ENCODE data around the gene PPP1R12B.

Gene PPP1R12B

DNA sequence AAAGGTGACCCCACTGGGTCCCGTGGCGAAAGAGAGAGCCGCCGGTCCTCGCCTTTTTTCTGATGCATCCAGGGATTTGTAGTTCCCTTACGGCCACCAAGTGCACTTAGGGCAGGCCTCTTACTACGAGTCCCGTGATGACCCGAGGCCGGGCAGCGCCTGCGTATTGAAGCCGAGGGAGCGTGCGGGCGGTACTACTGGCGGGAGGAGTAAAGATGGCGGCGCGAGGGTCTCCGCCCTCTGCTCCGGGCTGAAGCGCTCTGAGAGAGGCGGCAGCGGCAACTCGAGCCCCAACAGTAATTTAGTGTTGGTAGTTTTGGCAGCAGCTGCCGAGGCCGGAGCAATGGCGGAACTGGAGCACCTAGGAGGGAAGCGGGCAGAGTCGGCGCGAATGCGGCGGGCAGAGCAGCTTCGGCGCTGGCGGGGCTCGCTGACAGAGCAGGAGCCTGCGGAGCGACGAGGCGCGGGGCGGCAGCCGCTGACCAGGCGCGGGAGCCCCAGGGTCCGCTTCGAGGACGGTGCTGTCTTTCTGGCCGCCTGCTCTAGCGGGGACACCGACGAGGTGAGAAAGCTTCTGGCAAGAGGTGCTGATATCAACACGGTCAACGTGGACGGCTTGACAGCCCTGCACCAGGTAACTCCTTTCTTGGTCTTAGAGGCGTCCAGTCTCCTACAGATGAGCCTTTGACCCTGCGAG is at the start of gene PPP1R12B:
Gene PPP1R12B, plus strand, starts transcription at position 191 of the 697 bp plus-strand sequence. Its CDS starts 153 bp downstream, at position 344.
- peak; percentile 99 for DNase-seq

DNA sequence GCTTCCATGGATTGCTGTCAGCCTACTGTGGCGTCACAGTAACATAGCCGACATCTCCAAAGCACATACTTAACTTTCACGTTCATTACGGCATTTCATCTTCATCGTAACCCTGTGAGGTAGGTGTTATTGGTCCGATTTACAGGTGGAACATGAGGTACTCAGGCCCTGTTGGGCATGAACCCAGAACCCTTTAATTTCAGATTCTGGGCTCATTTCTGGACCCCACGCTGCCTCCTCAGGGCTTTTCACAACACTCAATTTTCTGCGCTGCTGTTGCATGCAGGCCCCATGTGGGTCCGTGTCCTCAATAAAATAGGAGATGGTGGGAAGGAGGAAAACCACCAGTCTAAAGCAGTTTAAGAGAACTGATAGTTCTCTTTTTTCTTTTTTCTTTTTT is 46.3 kb upstream of the PPP1R12B start:
- DNase-seq: no peak

- no peak for DNase-seq
These were observed 44.1 kb upstream of the PPP1R12B start for GRCh38 chr1:202304375-202304774.

DNA sequence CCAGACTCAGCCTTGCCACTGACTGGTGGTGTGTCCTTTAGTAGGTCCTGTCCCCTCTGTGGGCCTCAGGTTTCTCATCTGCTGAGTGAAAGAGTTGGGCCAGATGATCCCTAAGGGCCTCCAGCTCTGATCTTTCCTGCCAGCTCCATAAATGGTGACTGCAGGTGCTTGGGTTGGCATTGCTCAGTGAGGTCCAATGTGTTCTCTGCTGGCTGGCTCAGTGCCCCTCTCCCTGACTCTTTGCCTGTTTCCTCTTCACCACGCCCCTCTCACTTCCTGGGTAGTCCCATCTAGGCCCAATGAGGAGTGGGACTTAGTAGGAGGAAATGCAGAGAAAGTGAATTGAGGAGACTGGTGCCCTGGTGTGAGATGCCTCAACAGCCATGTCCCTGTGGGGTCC is 43.3 kb upstream of the PPP1R12B start:
- DNase-seq: no peak

DNA sequence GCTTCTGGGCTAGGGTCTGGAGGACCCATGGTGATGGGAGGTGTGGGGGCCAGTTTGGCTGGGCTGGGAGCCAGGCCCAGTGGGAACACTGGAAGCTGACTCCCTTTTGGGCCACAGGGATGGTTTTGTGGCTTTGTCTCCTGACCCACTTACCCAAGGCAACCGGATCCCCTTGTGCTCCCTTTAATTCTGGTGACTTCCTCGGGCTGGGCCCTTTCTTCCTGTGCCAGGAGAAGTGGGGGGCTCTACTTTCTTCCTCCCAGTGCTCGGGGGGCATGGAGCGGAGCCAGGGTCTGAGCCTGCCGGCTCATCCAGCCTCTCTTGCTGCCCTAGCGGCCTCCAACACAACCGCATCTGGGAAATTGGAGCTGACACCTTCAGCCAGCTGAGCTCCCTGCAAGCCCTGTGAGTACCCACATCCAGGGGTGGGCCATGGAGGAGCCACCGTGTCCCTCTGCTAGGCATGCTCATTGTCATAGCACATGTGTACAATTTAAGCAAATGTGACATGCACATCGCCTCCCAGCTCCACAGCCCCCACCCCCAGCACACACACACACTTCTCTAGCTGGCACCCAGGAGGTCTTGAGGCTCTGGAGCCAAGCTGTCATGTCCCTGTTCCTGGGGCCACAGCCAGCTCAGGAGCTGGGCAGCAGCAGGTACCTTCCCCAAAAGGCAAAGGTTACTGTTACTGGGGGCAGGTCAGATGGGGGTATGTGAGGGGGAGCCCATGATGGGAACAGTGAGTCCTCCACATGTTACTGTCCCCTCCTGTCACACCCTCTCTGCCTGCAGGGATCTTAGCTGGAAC is 41.8 kb upstream of the PPP1R12B start:
- DNase-seq: no peak

DNA sequence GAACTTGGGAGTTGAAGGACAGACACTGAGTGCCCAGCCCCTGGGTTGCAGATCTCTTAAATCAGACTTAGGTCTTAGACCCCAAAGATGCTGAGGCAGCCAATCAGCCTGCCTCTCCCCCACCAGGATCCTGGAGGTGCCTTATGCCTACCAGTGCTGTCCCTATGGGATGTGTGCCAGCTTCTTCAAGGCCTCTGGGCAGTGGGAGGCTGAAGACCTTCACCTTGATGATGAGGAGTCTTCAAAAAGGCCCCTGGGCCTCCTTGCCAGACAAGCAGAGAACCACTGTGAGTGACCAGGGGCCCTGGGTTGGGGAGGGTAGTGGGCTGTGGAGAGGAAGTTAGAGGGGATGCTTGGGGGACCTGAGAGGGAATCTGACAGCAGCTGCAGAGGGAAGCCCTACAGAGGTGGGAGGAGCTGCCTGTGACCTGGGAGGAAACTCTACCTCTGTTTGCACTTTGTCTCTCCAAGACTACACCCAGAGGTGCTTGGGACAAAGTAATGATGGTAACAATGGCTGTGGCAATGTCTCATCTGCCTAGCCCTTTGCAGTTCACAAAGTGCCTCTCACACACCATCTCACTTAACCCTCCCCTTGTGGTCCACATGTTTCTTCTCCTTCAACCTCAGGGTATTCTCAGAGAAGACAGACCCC is 38.3 kb upstream of the PPP1R12B start:
- DNase-seq: no peak

DNA sequence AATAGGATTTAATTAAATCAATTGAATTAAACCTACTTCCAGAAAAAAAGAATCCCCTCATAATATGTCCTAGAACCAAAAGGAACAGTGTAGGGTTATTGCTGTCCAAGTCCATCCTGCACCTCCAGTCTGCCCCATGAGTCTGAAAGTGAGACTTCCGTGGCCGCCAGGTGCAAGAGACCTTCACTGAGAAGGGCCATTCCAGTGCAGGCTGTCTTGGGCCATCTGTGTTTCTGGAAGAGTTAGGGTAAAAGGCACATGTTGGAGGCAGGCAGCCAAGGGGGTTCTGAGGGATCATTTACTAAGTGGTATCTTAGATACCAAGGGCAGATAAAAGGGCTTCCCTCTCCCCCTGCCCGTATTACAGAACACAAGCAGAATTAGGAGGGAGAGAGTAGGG is 37.8 kb upstream of the PPP1R12B start:
- no peak for DNase-seq

DNA sequence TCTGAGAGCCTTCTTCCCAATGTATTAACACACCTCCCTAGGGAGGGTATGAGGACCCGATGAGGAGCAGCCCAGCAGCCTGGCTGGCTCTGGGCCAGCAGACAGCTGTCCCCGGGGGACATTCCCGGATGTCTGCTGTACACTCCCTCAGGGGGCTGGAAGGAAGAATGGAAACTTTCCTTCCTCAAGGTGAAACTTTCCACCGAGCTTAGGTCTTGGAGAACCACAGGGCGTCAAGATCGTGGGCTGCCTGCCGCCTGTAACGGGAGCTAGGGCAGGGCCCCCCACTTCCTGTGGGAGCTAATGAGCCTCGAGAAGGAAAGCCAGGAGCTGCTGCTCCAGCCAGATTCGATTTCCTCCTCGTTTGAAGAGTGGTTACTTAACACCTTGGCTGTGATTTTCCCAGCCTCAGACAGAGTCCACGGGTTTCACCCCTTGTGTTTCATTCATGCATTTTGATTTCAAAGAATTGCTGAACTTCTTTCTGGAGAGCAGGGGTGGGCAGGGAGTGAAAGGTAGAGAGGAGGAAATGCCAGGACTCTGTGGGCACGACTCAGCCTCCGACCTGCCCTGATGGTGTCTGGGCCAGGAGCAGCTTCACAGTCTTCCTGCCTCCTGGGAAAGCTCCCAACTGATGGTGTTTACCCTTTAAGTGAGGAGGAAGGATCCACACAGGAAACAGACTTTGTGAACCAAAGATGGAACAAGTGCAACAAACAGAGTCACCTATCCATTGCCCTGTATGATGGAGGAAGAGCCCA is 36.4 kb upstream of the PPP1R12B start:
- no peak for DNase-seq

GRCh38 chr1:202315576-202316168 is 32.8 kb upstream of the PPP1R12B start:
- DNase-seq: peak; percentile 81

DNA sequence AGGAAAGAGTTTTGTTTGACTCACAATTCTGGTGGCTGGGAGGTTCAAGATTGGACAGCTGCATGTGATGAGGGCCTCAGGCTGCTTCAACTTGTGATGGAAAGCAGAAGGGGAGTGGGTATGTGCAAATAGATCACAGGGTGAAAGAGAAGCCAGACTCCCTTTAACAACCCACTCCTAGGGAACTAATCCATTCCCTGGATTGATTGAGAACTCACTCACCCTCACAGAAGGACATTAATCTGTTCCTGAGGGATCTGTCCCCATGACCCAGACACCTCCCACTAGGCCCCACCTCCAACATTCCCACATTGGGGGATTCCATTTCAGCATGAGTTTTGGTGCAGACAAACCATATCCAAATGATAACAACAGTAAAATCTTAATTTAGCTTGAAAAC is 32.3 kb upstream of the PPP1R12B start:
- no peak for DNase-seq

- no peak for DNase-seq
These were observed 30.3 kb upstream of the PPP1R12B start for GRCh38 chr1:202317941-202318925.

DNA sequence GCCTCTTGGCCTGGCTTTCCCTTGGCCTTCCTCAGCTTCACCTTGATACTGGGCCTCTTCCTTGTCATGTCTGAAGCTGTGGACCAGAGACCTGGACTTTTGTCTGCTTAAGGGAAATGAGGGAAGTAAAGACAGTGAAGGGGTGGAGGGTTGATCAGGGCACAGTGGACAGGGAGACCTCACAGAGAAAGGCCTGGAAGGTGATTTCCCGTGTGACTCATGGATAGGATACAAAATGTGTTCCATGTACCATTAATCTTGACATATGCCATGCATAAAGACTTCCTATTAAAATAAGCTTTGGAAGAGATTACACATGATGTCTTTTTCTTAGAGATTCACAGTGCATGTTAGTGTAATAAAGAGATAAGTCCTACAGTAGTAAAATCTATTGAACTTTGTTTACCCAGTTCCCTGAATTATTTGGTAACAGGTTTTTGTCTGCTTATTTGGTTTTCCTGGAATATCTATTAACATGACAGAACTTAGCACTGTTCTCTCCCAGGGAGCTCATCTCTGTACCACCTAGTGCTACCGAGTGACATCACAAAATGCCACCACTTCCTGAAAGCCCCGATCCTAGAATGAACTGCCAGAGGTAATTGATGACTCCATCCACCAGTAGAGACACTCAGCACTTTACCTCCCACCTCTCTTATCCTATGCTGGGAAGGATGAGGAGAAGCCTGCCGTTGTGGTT is 29.0 kb upstream of the PPP1R12B start:
- no peak for DNase-seq

DNA sequence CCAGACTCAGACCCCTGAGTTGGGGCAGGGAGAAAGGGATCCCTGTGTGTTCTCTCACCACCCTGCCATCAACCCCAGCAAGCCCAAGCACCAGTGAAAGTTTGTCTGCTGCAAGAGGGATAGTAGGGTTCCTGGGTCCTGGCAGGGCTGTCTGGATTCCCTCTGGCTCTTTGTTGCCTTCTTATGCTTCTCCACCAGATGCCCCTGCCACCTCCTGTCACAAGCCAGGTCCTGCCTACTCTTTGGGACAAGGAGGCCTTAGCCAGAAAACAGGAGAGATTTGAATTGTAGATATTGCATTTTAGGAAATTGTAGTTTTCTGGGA is 28.5 kb upstream of the PPP1R12B start:
- no peak for DNase-seq

- DNase-seq: peak; percentile 40
These were observed 24.8 kb upstream of the PPP1R12B start for GRCh38 chr1:202323731-202324130.

DNA sequence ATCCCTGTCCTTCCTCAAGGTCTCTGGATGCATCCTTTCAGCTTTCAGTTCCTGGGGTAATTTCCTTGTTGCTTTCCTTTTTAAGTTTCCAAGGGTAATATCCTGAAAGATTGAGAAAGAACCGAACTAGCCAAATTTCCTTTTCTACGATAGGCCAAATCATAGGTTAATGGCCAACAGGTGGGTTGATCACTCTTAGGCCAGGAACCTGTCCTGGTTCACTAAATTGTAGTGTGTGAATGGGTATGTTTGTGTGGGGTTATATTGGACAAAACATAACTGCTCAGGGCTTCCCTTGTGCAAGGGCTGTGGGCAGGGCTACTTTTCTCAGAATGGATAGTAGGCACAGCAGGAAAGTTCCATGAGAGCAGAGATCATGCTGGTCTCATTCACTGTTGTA is 23.9 kb upstream of the PPP1R12B start:
- DNase-seq: no peak

DNA sequence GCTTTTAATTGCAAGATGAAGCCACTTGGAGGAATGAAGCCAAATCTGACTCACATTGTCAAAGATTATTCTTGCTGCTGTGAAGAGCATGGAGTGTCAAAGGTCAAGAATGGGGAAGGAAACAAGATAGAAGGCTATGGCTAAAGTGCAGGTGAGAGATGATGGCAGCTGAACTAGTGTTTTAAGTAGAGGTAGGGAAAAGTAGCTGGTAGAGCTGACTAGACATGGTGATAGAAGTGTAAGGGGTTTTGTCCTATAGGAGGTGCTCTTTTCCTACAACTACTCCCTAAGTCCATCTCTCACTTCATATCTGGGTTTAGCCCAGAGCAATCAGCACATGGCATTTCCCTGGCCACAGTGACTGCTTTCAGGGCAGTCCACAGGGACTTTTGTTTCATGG is 18.6 kb upstream of the PPP1R12B start:
- DNase-seq: no peak

DNA sequence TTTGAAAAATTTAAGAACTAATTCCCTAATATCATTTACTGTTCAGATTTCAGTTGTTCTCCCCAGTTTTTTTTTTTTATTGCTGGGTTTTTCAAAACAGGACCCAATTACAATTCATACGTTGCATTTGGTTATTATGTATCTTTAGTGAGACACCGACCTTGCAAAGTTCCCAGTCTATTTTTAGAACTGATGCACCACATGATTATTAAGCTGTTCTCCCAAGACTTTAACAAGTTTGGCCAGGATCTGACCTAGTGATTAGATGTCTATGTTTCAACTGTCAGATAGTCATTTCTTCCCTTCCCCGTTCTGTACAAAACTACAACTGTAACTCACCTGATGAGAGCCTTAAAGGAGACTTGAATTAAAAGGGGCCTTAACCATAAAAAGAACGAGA is 14.6 kb upstream of the PPP1R12B start:
- no peak for DNase-seq

DNA sequence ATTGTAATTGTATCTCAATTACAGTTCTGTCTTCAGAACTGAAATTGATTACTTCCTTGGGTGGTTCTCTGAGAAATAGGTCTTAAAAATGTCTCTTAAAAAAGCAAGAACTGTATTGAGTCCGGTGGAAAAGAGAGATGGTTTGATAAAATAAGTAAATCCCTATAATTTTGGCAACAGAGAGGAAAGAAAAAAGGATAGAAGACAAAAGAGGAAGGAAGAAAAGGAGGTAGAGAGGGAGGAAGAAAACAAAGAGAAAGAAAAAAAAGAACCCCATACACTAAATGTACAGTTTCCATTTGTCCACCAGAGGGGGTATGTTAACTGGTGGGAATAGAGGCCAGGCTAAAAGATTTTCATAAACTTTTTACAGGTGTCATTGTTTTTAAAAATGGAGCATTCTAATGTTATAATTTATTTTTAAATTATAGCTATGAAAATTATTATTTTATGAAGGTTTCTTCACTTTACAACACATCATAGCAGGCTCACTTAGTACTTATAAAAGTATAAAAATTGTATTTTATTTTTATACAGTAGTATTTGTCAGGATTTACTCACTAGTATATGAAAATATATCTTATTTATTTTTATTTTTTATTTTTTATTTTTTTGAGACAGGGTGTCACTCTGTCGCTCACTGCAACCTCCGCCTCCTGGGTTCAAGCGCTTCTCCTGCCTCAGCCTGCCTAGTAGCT is 4.7 kb upstream of the PPP1R12B start:
- DNase-seq: peak; percentile 62

DNA sequence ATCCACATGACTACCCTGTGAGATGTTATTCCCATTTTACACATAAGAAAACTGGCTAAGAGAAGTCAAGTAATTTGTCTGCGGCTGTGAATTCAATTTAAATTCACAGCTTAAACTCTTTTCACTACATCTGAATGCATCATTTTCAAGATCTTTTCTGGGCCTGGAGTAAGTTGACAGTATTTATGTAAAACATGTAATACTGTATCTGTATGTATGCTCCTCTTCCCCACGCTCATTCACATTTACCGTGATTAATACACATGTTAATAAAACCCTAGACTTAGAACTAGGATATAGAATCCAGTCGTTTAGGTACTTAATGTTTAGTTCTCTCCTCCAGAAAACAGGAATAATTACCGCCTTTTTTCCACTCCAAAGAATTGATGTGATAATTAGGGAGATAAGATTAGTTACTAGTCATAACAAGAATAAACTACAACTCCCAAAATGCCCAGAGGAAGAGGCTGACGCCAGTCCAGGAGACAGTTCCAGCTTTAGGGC is 442 bp upstream of the PPP1R12B start:
- no peak for DNase-seq

All from NCI-H146 (cell line).